ENCODE measurements around the gene ADCY1. TPM values are rescaled to one million over a fixed set of nuclear protein-coding genes. Genes with fewer than 3 reads are reported as not detected.
A peak's percentile ranks its signal among the peaks of the same experiment; 100 is the strongest.

Gene ADCY1
- total and polyA plus RNA-seq, 4 donors, result 0.33 to 20.1 (median 4.1) TPM

DNA sequence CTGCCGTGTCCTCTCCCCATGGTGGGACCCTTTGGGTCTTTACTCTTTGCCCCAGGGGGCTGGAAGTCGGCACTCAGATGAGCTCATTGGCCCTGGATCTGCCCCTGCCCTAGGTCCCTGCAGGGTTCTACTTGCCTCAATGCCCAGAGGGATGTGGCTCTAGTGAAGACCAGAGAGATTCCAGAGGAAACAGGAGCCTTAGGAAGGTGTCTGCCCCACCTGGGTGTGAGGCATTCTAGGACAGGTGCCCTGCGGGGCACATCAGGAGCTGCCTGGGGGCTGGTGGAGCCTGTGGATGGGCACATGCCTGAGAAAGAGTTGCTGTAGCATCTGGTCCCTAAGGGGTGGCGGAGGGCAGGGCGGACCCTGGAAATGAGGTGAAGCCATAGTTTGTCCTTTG, 128.6 kb downstream of the ADCY1 start:
- peak overlapping the region in 1 of 2 donors; percentile 75 for H3K9ac ChIP-seq (ENCODE audit: low read depth in 1 of 2, low read length in 2 of 2)
- H3K9me3 ChIP-seq (ENCODE audit: control insufficient read depth in 4 of 4, low read length in 3 of 4), result no peaks in the 10 kb centered on the region
- TF ChIP-seq, protein P1, sequence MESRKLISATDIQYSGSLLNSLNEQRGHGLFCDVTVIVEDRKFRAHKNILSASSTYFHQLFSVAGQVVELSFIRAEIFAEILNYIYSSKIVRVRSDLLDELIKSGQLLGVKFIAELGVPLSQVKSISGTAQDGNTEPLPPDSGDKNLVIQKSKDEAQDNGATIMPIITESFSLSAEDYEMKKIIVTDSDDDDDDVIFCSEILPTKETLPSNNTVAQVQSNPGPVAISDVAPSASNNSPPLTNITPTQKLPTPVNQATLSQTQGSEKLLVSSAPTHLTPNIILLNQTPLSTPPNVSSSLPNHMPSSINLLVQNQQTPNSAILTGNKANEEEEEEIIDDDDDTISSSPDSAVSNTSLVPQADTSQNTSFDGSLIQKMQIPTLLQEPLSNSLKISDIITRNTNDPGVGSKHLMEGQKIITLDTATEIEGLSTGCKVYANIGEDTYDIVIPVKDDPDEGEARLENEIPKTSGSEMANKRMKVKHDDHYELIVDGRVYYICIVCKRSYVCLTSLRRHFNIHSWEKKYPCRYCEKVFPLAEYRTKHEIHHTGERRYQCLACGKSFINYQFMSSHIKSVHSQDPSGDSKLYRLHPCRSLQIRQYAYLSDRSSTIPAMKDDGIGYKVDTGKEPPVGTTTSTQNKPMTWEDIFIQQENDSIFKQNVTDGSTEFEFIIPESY (IDR thresholded peaks at IDR 0.05), result no peak
- TF ChIP-seq JUND (IDR thresholded peaks at IDR 0.05) (no peak), RXRA (IDR thresholded peaks at IDR 0.05) (no peak), FOXA2 (IDR thresholded peaks at IDR 0.05) (no peak), SP1 (IDR thresholded peaks at IDR 0.05) (no peak), TAF1 (conservative IDR thresholded peaks at IDR 0.05) (no peak), FOXA1 (IDR thresholded peaks at IDR 0.05) (no peak), NR2F2 (IDR thresholded peaks at IDR 0.05) (no peak), HNF4G (IDR thresholded peaks at IDR 0.05) (no peak), HNF4A (conservative IDR thresholded peaks at IDR 0.05) (no peak), RAD21 (IDR thresholded peaks at IDR 0.05) (no peak), GABPA (IDR thresholded peaks at IDR 0.05 in 1 of 2, conservative IDR thresholded peaks at IDR 0.05 in 1 of 2) (no peak)
- TF ChIP-seq, protein P2, sequence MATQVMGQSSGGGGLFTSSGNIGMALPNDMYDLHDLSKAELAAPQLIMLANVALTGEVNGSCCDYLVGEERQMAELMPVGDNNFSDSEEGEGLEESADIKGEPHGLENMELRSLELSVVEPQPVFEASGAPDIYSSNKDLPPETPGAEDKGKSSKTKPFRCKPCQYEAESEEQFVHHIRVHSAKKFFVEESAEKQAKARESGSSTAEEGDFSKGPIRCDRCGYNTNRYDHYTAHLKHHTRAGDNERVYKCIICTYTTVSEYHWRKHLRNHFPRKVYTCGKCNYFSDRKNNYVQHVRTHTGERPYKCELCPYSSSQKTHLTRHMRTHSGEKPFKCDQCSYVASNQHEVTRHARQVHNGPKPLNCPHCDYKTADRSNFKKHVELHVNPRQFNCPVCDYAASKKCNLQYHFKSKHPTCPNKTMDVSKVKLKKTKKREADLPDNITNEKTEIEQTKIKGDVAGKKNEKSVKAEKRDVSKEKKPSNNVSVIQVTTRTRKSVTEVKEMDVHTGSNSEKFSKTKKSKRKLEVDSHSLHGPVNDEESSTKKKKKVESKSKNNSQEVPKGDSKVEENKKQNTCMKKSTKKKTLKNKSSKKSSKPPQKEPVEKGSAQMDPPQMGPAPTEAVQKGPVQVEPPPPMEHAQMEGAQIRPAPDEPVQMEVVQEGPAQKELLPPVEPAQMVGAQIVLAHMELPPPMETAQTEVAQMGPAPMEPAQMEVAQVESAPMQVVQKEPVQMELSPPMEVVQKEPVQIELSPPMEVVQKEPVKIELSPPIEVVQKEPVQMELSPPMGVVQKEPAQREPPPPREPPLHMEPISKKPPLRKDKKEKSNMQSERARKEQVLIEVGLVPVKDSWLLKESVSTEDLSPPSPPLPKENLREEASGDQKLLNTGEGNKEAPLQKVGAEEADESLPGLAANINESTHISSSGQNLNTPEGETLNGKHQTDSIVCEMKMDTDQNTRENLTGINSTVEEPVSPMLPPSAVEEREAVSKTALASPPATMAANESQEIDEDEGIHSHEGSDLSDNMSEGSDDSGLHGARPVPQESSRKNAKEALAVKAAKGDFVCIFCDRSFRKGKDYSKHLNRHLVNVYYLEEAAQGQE (IDR thresholded peaks at IDR 0.05), result no peak
- TF ChIP-seq, protein P3, sequence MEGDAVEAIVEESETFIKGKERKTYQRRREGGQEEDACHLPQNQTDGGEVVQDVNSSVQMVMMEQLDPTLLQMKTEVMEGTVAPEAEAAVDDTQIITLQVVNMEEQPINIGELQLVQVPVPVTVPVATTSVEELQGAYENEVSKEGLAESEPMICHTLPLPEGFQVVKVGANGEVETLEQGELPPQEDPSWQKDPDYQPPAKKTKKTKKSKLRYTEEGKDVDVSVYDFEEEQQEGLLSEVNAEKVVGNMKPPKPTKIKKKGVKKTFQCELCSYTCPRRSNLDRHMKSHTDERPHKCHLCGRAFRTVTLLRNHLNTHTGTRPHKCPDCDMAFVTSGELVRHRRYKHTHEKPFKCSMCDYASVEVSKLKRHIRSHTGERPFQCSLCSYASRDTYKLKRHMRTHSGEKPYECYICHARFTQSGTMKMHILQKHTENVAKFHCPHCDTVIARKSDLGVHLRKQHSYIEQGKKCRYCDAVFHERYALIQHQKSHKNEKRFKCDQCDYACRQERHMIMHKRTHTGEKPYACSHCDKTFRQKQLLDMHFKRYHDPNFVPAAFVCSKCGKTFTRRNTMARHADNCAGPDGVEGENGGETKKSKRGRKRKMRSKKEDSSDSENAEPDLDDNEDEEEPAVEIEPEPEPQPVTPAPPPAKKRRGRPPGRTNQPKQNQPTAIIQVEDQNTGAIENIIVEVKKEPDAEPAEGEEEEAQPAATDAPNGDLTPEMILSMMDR (IDR thresholded peaks at IDR 0.05; ENCODE audit: low read depth, low read length, missing input control), result no peak
- TF ChIP-seq, protein P4, sequence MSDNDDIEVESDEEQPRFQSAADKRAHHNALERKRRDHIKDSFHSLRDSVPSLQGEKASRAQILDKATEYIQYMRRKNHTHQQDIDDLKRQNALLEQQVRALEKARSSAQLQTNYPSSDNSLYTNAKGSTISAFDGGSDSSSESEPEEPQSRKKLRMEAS (IDR thresholded peaks at IDR 0.05), result no peak
- TF ChIP-seq, protein P5, sequence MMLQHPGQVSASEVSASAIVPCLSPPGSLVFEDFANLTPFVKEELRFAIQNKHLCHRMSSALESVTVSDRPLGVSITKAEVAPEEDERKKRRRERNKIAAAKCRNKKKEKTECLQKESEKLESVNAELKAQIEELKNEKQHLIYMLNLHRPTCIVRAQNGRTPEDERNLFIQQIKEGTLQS (IDR thresholded peaks at IDR 0.05), result no peak
- H3K4me3 ChIP-seq (ENCODE audit: low read depth in 1 of 3, low read length in 3 of 3), result no peak overlapping the region
- WGBS, result 92% methylated on average over 5 of the region's 5 CpGs
- peak overlapping the region; percentile 86 to 87 for H3K27ac ChIP-seq (ENCODE audit: low read depth in 1 of 2, low read length in 2 of 2)
- no peak for DNase-seq (ENCODE audit: low spot score)
- H3K4me1 ChIP-seq (ENCODE audit: control insufficient read depth in 4 of 4, insufficient read depth in 4 of 4, low read length in 3 of 4), result peaks cover 15 to 56% (median 50%) of the 10 kb centered on the region in 4 donors
- H3K27me3 ChIP-seq (ENCODE audit: control insufficient read depth in 4 of 4, insufficient read depth in 4 of 4, low read length in 3 of 4), result no peaks in the 10 kb centered on the region
- H3K36me3 ChIP-seq (ENCODE audit: control insufficient read depth in 4 of 4, insufficient read depth in 3 of 4, low read depth in 1 of 4, low read length in 3 of 4), result peaks cover 0 to 24% (median 15%) of the 10 kb centered on the region in 4 donors

DNA sequence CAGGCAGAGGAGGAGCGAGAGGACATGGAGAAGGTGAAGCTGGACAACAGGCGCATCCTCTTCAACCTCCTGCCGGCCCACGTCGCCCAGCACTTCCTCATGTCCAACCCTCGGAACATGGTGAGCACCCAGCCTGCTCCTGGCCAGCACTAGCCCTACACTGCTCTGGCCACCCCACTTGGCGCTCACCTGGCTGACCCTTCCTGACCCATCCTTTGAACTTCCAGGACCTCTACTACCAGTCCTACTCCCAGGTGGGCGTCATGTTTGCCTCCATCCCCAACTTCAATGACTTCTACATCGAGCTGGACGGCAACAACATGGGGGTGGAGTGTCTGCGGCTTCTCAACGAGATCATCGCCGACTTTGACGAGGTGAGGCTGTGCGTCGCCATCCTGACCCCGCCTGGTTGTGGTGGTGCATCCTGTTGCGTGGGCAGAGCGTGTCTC, 129.2 kb downstream of the ADCY1 start:
- Histone ChIP-seq H3K4me3 (ENCODE audit: low read depth in 1 of 3, low read length in 3 of 3) (no peak overlapping the region), H3K36me3 (ENCODE audit: control insufficient read depth in 4 of 4, insufficient read depth in 3 of 4, low read depth in 1 of 4, low read length in 3 of 4) (peaks cover 1 to 30% (median 21%) of the 10 kb centered on the region in 4 donors), H3K9ac (ENCODE audit: low read depth in 1 of 2, low read length in 2 of 2) (no peak overlapping the region), H3K9me3 (ENCODE audit: control insufficient read depth in 4 of 4, low read length in 3 of 4) (no peaks in the 10 kb centered on the region), H3K27me3 (ENCODE audit: control insufficient read depth in 4 of 4, insufficient read depth in 4 of 4, low read length in 3 of 4) (no peaks in the 10 kb centered on the region), H3K27ac (ENCODE audit: low read depth in 1 of 2, low read length in 2 of 2) (peak overlapping the region; percentile 86 to 87), H3K4me1 (ENCODE audit: control insufficient read depth in 4 of 4, insufficient read depth in 4 of 4, low read length in 3 of 4) (peaks cover 13 to 50% (median 44%) of the 10 kb centered on the region in 4 donors)
- no peak for DNase-seq (ENCODE audit: low spot score)
- TF ChIP-seq RAD21 (IDR thresholded peaks at IDR 0.05) (no peak), GABPA (IDR thresholded peaks at IDR 0.05 in 1 of 2, conservative IDR thresholded peaks at IDR 0.05 in 1 of 2) (no peak)
- TF ChIP-seq, protein P4 (IDR thresholded peaks at IDR 0.05), result no peak
- TF ChIP-seq, protein P1 (IDR thresholded peaks at IDR 0.05), result no peak
- TF ChIP-seq, protein P3 (IDR thresholded peaks at IDR 0.05; ENCODE audit: low read depth, low read length, missing input control), result no peak
- 89% methylated on average over 20 of the region's 20 CpGs for WGBS

All from liver (tissue), 9 donors.